DMS 273 treated with DMSO at 0.1 percent for 48 hours (cell line): ENCODE measurements around the gene STON2.

ENCODE experiments used
- DNase-seq: peaks from one replicate; lab custom pipeline; 2025; lab: John Stamatoyannopoulos, UW

The STON2 gene

DNA sequence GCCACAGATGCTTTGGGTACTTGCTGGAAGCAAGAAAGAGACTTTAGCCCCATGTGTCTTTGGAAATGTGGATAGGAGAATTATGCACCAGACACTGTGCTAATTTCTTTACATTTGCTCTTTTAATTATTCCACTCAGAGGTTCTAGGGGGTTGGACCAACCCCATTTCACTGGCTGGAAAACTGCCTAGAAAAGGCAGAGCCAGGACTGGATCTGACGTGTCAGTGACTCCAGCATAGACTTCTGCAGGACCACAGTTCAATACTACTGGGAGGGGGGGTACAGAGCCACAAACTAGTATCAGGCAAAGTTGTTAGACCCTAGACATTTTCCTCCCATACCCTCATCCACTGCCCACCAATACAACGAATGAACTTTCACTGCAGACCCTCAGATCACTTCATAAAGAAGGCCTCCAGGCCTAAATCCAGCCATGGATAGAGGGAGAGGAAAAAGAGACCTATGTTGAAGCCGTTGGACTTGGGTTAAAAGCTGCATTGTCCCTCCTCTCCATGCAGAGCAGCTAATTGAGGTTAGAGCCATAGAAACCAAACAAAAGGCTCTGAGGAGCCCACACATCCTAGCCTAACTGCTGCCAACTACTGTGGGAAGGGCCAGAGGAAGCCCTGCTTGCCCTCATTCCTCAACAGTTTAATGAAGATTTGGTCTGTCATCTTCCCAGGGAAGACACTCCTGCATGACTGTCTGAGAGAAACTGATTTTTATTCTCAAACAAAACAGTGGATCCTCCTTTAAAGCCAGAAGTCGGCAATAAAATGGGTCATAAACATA is 68.7 kb downstream of the STON2 start:
- DNase-seq, result no peak

DNA sequence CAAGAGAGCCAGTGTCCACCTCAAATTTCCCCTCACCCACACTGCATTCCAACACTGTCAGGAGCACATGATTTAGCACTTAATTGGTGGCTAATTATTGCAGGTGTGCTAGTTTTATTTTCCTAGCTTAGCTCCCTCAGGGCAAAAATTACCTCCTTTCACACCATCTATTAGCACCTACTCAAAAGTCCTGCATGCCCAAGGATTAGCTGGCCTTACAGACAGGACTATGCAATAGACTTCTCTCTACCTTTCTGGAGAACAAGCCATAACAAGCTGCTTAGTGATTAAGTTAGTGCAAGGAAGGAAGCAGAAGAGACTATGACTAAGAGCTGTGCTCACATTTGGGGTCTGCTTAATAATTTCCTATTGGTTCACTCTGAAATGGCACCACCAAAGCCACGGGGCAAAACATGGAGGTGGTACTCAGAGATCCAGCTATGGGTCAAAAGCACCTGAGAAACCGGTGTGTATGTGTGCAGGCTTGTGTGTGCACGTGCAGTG is 69.5 kb downstream of the STON2 start:
- DNase-seq, result no peak

DNA sequence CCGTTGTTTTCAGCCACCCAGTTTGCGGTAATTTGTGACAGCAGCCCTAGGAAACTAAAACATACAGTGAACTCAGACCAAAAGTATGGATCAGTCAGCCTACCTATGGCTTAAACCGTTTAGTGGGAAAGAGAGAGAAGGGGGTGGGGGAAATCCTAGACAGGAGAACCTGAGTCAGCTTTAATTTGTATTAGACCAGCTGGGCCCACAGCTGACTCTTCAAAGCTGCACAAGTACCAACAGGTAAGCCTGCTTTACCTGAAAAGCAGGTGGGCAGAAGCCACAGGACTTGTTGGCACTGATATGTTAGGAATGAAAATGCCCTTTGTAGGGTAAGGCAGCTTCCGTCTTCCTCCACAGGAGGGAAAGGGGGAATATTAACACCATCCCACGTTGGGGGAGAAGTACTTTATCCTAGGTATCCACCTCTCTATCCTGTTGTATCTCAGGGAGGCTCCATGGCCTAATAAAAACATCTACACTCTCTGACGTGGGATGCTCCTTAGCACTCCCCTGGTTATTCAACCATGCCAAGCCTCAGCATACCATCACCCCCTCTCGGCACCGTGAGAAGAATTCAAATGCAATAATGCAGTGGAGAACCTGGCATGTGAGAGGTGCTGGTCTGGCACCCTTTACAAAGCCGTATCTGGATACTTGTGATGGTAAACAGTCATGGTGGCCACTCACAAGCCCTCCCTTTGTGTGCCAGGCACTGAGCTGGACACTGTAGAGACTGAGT is 70.3 kb downstream of the STON2 start:
- DNase-seq, result no peak

DNA sequence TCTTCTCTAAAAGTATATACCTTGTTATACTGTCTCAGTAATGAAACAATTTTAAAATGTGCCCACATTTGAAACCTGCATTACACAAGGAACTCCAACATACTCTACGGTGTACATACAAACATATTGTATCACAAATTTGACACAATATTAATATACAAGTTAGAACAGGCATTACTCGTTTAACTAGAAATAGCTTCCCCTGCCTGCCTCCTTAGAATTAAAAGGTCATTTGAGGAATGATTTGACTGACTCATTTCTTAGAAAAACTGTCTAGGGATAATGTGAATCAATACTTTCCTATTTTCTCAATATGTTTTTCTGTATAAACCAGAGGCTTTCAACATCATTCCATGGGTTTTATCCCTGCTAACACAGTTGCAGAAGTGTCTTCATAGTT is 73.7 kb downstream of the STON2 start:
- no peak for DNase-seq

DNA sequence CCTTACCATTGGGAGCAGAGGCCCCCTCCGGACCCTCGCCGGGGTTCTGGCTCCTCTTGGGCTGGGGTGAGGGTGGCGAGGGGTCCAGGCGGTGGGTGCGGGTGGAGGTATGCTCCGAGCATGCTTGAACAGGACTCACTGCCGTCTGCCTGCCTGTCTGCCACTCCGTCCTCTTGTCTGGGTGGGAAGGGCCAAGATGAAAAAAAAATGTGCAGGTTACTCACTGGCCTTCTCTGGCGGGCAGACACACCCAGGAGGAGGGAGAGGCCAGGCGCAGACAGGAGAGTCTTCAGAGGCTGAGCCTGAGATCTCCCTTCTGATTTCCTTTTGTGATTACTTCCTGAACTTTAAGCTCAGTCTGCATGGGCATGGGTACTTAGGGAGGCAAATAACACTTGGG is 76.1 kb downstream of the STON2 start:
- DNase-seq, result peak; percentile 63

DNA sequence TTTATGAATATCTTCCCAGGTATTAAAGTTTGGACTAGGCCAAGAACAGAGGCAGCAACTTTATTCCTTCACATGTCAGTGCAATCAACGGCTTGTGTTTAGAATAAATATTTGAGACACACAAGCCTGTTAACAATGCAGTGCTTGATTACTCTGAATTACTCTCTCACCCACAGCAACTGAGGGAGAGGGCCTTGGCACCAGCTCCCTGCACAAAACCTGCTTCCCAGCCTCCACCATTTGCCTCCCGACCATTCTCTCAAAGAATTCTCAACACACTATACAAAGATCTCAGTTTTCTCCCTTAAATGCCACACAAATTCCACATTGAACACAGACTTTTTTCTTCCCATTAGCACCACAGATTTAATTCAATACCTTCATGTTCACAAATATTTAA is 77.0 kb downstream of the STON2 start:
- no peak for DNase-seq

DNA sequence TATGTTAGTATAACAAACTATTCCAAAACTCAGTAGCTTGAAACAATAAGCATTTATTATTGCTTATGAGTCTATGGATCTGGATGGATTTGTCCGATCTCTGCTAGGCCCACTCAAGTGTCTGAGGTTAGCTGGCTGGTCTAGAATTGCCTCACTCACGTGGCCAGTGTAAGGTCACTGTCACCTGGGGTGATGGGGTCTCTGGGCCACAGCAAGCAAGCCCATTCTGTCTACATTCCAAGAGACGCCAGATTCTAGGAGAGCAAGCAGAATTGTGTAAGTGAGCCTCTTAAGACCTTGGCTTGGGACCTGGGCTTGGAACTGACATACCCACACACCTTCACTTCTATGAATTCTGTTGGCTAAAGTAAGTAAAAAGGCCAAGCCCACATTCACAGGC is 80.2 kb downstream of the STON2 start:
- DNase-seq, result no peak

DNA sequence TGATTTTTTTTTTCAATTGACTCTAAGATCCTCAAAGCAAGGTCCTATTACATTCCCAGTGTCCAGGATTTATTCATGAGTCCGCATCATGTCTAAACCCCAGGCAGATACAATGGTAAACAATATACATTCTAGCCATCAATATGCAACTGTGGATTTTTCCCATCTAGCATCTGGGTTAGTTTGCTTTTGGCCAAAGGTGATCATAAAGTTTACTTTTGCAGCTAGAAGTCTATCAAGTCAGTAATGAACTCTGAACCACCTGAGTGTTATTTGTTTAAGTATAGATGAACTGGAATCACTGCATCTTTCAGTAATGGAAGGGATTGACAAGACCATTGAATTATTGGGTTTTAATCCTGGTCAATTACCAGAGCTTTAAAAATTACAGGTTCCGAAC is 80.8 kb downstream of the STON2 start:
- no peak for DNase-seq

DNA sequence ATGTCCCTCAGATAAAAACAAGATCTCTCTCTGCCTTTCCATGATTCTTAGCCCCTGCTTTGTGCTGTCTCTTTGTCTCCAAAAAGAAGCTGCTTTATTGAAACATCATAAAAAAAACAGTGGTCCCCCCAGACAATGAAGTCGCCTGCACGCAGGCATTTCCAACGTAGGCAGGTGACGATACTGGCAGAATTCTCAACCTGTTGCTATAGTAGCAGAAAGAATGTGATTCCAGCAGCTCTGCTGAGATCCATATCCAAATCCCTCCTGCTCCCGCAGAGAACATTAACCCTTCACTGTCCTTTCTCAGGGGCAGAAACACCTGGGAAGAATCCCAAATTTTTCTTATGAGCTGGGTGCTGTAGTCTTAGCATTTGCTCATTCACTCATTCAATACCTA is 84.8 kb downstream of the STON2 start:
- no peak for DNase-seq

DNA sequence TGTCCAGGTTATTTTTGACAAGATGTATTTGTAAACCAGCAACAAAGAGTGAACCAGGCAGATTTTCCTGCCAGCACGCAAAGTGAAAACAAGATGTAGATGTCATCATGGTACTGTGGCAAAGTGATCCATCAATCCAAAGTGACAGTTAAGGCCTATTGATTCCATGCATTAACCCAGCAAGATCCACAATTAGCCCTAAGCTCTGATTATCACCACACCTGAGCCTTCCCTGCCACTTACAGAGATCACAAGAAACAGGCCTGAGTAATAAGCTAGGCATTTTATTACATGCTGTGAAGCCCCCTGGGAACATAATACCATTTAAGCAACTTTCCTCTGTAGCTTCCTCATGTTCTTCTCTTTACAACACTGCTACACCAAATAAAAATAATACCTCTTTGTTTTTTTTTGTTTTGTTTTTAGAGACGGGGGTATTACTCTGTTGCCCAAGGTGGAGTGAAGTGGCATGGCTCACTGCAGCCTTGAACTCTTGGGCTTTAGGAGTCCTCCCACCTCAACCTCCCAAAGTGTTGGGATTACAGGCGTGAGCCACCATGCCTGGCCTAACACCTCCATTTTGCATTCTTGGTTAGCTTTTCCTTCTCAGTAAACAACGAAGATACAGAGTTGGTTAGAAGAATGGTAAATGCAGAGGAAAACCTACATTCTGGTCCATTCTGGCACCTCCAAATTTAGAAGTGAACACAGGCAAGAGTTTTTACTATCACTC is 85.5 kb downstream of the STON2 start:
- no peak for DNase-seq

DNA sequence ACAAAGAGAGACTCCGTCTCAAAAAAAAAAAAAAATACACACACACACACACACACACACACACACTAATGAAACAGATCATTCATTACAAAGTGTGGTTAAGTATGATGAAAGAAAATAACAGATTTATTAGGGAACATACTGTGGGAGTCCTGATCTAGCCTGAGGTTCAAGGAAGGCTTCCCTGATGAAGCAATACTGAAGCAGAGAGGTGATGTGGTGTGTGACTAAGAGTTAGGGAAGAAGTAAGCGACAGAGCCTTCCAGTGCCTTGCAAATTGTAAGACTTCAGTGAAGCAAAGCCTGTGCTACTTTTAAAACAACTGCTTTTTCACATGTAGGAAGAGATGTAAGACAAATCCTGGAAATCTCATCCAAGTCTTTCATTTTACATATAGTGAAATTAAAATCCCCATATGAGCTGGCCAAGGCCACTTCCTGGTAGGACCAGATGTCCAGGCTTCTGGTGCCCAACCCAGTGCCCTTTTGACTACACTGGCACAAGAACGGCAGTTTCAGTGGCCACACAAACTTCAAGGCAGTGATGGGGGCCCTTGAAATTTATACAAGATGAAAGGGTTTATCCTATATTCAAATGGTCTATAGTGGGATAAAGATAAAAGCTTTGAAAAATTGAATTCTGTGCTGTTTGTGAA is 86.2 kb downstream of the STON2 start:
- no peak for DNase-seq

DNA sequence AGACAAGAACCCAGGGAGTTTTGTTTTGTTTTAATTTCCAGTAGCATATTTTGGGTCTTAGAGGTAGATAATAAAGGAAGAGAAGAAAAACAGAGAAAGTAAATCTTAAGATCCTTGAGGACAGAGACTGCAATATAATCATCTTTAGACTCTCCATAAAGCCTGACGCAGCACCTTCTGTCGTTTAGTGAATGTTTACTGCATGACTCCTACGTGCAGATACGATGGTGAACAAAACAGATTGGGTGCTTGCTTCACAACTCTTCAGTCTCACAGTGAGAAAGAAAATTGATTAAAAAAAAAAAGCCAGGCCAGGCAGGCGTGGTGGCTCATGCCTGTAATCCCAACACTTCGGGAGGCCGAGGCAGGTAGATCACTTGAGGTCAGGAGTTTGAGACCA is 86.9 kb downstream of the STON2 start:
- no peak for DNase-seq

DNA sequence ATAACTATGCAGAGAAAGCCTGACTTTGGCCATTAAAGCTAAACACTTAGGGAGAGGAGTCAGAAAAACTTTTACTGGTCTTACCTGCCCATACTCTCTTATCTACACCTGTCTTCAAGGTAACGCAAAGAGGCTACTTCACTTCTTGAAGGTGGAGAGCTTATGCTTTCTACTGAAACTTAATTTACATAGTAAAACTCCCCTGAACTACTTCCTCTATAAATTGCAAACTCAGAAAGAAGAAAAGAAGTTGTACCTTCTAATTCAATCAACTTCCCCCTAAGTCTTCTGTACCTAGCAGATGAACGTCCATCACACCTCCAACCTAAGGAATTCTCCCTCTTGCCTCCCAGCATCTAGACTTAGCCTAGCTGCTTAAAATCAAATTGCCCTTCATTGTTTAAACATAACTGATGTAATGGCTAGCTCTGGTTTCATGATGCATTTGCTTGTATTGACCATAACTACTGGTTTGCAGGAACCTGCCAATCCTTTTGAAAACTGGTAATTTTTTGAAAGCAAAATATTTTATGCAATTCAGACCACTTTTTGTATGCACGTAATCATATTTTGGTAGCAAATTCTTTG is 87.7 kb downstream of the STON2 start:
- DNase-seq, result no peak

DNA sequence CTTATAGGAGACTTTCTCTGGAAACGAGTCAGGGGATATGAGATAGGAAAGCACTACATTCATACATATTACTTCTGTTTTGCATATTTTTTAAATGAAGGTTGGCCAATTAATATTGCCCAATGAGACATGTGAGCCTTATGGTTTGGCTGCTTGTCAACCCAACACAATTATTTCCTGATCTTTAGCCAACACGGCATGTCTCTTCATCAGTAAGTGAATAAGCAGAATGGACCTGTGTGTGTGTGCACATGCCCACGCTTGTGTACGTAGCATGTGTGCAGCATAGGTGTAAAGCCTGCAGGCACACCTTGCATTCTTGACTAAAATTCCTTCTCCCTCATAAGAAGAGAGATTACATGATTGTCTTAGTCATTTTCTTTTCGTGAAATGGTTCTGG is 88.3 kb downstream of the STON2 start:
- DNase-seq, result peak; percentile 51

DNA sequence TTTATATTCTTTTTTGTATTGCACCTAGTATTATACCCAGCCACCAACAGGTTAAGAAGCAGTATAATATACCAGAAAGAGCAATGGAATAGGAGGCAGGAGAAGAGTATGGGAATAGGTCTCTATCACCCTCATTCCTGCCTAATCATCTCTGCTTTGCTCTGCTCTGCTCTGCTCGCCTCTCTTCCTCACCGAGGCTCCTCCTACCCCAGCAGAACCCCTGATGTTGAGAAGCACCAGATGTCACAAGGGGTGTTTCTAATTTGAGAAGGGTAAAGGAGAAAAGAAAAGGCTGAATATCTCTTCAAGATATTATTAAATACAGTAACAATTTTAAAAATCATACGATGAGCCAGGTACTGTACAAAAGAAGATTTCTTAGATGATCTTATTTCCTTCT is 89.0 kb downstream of the STON2 start:
- DNase-seq, result peak; percentile 54

DNA sequence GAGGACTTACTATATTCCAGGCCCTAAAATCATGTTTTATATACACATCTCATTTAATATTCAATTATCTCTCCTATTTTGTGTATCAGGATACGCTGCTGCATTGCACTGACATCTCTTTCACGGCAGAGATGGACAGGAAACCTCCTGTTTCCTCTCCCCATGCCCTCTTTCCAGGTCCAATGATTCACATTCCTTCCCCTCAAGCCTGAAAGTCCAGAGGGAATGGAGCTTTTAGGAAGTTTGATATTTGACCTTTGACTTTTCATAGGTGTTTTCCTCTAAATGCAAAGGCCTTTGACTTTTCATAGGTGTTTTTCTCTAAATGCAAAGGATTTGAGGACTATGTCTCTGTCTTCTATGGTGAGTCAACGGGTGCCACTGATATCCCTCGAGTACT is 89.5 kb downstream of the STON2 start:
- no peak for DNase-seq

DNA sequence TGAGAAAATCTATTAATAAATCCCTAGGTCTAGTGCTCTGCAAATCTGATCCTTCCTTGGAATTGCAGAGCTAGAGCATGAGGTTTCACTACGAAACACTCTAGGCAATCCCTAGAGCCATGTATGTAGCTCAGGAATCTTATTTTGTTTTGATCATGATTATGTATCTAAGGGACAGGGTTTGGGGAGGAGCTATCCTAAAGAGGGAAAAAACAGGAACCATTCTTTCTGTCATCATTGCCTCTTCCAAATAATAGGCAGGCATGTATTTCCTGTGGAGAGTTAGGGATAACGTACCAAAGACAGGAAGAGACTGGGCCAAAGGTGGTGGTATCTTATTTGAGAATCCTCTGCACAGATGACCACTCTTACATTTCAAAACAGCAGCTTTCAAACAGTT is 90.6 kb downstream of the STON2 start:
- DNase-seq, result no peak

DNA sequence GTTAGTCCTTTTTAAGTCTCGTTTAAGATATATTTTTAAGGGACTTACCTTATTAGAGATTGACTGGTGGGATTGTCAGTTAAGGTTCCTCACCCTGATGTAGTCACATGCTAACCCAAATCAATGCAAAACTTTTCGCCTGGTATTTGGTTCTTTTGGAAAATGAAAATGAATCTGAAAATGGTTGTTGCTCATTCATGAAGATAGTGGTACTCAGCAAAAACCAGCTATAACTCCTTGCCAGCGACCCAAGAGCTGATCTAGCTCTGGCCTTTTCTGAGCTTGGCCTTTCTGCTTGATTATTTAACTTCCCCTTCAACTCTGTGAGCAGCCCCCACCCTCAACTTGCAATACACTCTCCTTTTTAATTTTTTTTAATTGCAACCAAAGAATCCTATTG is 94.4 kb downstream of the STON2 start:
- no peak for DNase-seq

DNA sequence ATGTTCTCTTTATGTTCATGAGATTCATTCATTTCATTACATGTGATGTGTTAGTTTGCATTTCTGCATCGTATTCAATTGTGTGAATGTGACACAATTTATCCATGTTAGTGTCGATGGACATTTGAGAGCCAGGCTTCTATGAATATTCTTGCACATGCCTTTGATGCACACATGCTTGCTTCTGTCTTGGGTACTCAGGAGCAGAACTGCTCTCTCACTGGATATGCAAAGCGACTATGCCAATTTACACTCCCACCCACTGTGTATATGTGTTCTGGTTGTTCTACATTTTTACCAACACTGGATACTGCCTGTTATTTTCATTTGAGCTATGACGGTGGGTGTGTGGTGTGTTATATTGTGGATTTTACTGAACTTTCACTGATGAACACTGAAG is 95.1 kb downstream of the STON2 start:
- no peak for DNase-seq

DNA sequence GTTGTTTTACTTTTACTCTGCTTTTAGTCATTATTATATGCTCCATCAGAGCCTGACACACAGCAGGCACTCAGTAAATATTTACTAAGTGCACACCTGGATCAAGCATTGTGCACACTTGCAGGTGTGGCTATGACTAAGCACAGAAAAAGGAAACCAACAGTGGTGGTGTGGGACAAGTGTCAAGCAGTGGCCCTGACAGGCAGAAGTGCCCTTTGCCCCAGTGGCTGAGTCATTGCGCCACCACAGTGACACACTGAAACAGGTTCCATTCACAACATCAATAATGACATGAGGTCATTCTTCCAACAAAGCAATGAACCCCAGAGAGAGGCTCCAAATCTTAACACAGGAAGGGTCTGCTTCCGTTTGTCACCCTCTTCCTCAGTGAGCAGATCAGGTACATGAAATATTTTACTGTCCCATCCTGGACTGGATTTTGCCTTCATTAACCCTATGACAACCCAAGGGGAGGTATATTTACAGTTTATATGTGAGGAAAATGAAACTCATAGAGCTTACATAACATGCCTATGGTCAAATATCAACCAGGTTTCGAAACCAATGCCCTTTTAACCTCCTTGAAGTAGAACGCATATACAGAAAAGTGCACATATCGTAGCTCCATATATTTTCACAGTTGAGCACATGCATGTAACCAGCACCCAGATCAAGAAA is 96.7 kb downstream of the STON2 start:
- DNase-seq, result no peak

DNA sequence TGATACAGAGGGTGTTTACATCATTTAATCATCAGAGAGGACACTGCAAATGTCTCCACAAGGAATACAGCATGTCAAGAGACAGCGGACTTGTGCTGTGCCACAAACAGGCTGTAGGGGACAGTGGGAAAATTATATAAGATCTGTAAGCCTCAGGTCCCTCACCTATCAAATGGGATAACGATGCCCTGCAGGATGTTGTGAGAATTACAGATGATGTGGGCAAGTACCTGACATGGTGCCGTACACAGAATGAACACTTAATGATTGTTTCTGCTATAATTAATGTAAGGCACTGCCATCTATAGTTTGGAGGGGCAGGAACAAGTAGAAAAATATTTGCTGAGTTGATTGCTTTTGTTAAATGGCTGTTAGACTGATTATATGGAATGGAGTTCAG is 97.5 kb downstream of the STON2 start:
- DNase-seq, result peak; percentile 26
